ENCODE results near the gene PTHLH. TPM values are rescaled to one million over a fixed set of nuclear protein-coding genes. Genes with fewer than 3 reads are reported as not detected.

The PTHLH gene
- total RNA-seq (2022) (0.91 and 1.3 TPM in 2 replicates), Bru-seq, nascent RNA (percentile 23 among the genes with signal in this experiment), BruChase-seq, experiment 1, labeled RNA remaining after a 6-hour chase (percentile 29 among the genes with signal in this experiment), BruChase-seq, experiment 2, labeled RNA remaining after a 2-hour chase (percentile 23 among the genes with signal in this experiment)
- long read RNA-seq, partial matches to known transcripts: 1 of 2 reads
- long read RNA-seq, other reads (novel, unspliced or antisense): 0 of 2 reads

GRCh38 chr12:27972721-27973120 lies at the start of gene PTHLH:
Gene PTHLH (minus strand): TSS chr12:27972733. CDS start chr12:27969494, 3,239 bp downstream.
- H3K4me1 Mint-ChIP-seq (ENCODE audit: low read depth, unreplicated experiment): no peaks in the 10 kb centered on the region
- peaks cover 23% of the 10 kb centered on the region for H3K36me3 Mint-ChIP-seq (ENCODE audit: insufficient read depth, unreplicated experiment)
- TF ChIP-seq CTCF (IDR thresholded peaks at IDR 0.05; ENCODE audit: unreplicated experiment): no peak
- H3K27me3 Mint-ChIP-seq (ENCODE audit: unreplicated experiment): peaks cover 51% of the 10 kb centered on the region
- intact Hi-C loops (cut with micrococcal nuclease; ENCODE audit: unreplicated experiment): no loop called here
- no TSS peak for BruUV-seq (replicated peaks)
- H3K4me3 Mint-ChIP-seq (ENCODE audit: low read depth, unreplicated experiment): no peak within 1 kb of the TSS
- no peak for DNase-seq
- CTCF ChIA-PET: interaction anchor here (0.8 kb wide), 1 partner anchor 199 kb away, joined by 4 read pairs; no protein-coding TSS in a partner anchor
- H3K27ac Mint-ChIP-seq (ENCODE audit: unreplicated experiment): no peak within 1 kb of the TSS
- H3K9me3 Mint-ChIP-seq (ENCODE audit: low read depth, unreplicated experiment): no peaks in the 10 kb centered on the region

GRCh38 chr12:28021704-28022103 lies 49.2 kb upstream of the PTHLH start:
- H3K4me3 Mint-ChIP-seq (ENCODE audit: low read depth, unreplicated experiment): no peak overlapping the region
- peaks cover 33% of the 10 kb centered on the region for H3K4me1 Mint-ChIP-seq (ENCODE audit: low read depth, unreplicated experiment)
- TF ChIP-seq CTCF (IDR thresholded peaks at IDR 0.05; ENCODE audit: unreplicated experiment): no peak
- H3K9me3 Mint-ChIP-seq (ENCODE audit: low read depth, unreplicated experiment): no peaks in the 10 kb centered on the region
- intact Hi-C loops (cut with micrococcal nuclease; ENCODE audit: unreplicated experiment): loop anchor here (5.0 kb wide), 1 partner anchor 54 kb away; no protein-coding TSS in a partner anchor
- CTCF ChIA-PET: interaction anchor here (0.7 to 1.3 kb wide), 4 partner anchors 23 to 109 kb away, joined by 3 to 4 read pairs (median 4); no protein-coding TSS in a partner anchor
- no TSS peak for BruUV-seq (replicated peaks)
- H3K36me3 Mint-ChIP-seq (ENCODE audit: insufficient read depth, unreplicated experiment): peaks cover 11% of the 10 kb centered on the region
- peak; percentile 17 for DNase-seq
- H3K27me3 Mint-ChIP-seq (ENCODE audit: unreplicated experiment): no peaks in the 10 kb centered on the region
- H3K27ac Mint-ChIP-seq (ENCODE audit: unreplicated experiment): peak overlapping the region; percentile 86

GRCh38 chr12:28017873-28018255 lies 45.3 kb upstream of the PTHLH start:
- BruUV-seq (replicated peaks): no TSS peak
- DNase-seq: no peak
- Mint-ChIP-seq H3K36me3 (ENCODE audit: insufficient read depth, unreplicated experiment) (peaks cover 2% of the 10 kb centered on the region), H3K4me1 (ENCODE audit: low read depth, unreplicated experiment) (peaks cover 10% of the 10 kb centered on the region), H3K27me3 (ENCODE audit: unreplicated experiment) (no peaks in the 10 kb centered on the region), H3K9me3 (ENCODE audit: low read depth, unreplicated experiment) (no peaks in the 10 kb centered on the region), H3K27ac (ENCODE audit: unreplicated experiment) (no peak overlapping the region), H3K4me3 (ENCODE audit: low read depth, unreplicated experiment) (no peak overlapping the region)
- no peak for TF ChIP-seq CTCF (IDR thresholded peaks at IDR 0.05; ENCODE audit: unreplicated experiment)
- CTCF ChIA-PET: interaction anchor here (0.7 kb wide), 1 partner anchor 22 kb away, joined by 4 read pairs; no protein-coding TSS in a partner anchor
- intact Hi-C loops (cut with micrococcal nuclease; ENCODE audit: unreplicated experiment): no loop called here

GRCh38 chr12:28017126-28017872 lies 44.8 kb upstream of the PTHLH start:
- no peaks in the 10 kb centered on the region for H3K27me3 Mint-ChIP-seq (ENCODE audit: unreplicated experiment)
- CTCF ChIA-PET: interaction anchor here (0.7 kb wide), 1 partner anchor 21 kb away, joined by 4 read pairs; no protein-coding TSS in a partner anchor

More at GRCh38 chr12:28017126-28017872, 44.8 kb upstream of the PTHLH start:
- no peaks in the 10 kb centered on the region for H3K36me3 Mint-ChIP-seq (ENCODE audit: insufficient read depth, unreplicated experiment)
- H3K4me1 Mint-ChIP-seq (ENCODE audit: low read depth, unreplicated experiment): peaks cover 4% of the 10 kb centered on the region
- no peak overlapping the region for H3K4me3 Mint-ChIP-seq (ENCODE audit: low read depth, unreplicated experiment)
- no TSS peak for BruUV-seq (replicated peaks)
- H3K27ac Mint-ChIP-seq (ENCODE audit: unreplicated experiment): no peak overlapping the region
- no peak for TF ChIP-seq CTCF (IDR thresholded peaks at IDR 0.05; ENCODE audit: unreplicated experiment)
- intact Hi-C loops (cut with micrococcal nuclease; ENCODE audit: unreplicated experiment): no loop called here
- no peak for DNase-seq
- H3K9me3 Mint-ChIP-seq (ENCODE audit: low read depth, unreplicated experiment): no peaks in the 10 kb centered on the region
